ENCODE measurements around the gene ADAP2.
"Not testable (repeated sequence)": the region's sequence is repeated elsewhere in the genome, so short reads cannot be mapped to it uniquely, and the experiment has no call there.

The ADAP2 gene

GRCh38 chr17:30961209-30962188, 39.8 kb downstream of the ADAP2 start:
- H3K4me1 ChIP-seq: no peaks in the 10 kb centered on the region
- no peaks in the 10 kb centered on the region for H3K36me3 ChIP-seq
- TF ChIP-seq CTCF (IDR thresholded peaks at IDR 0.05; ENCODE audit: low read depth, low read length): no peak
- no peaks in the 10 kb centered on the region for H3K9me3 ChIP-seq
- H3K27me3 ChIP-seq: no peaks in the 10 kb centered on the region
- H3K4me3 ChIP-seq (ENCODE audit: low read depth, low read length): no peak overlapping the region
- DNase-seq: no peak

- H3K4me1 ChIP-seq; H3K36me3 ChIP-seq; H3K9me3 ChIP-seq; DNase-seq; H3K4me3 ChIP-seq (ENCODE audit: low read depth, low read length); H3K27me3 ChIP-seq: not testable (repeated sequence)
These were observed 42.6 kb downstream of the ADAP2 start for GRCh38 chr17:30964312-30964711.

- H3K4me1 ChIP-seq: no peaks in the 10 kb centered on the region
- TF ChIP-seq CTCF (IDR thresholded peaks at IDR 0.05; ENCODE audit: low read depth, low read length): no peak
- no peaks in the 10 kb centered on the region for H3K36me3 ChIP-seq
- H3K9me3 ChIP-seq: no peaks in the 10 kb centered on the region
- no peak for DNase-seq
- H3K27me3 ChIP-seq: no peaks in the 10 kb centered on the region
- no peak overlapping the region for H3K4me3 ChIP-seq (ENCODE audit: low read depth, low read length)
These were observed 43.1 kb downstream of the ADAP2 start for GRCh38 chr17:30964876-30965275.

GRCh38 chr17:30965686-30966085, 43.9 kb downstream of the ADAP2 start:
- H3K27me3 ChIP-seq: no peaks in the 10 kb centered on the region
- H3K4me3 ChIP-seq (ENCODE audit: low read depth, low read length): no peak overlapping the region
- H3K9me3 ChIP-seq: no peaks in the 10 kb centered on the region
- TF ChIP-seq CTCF (IDR thresholded peaks at IDR 0.05; ENCODE audit: low read depth, low read length): no peak
- no peaks in the 10 kb centered on the region for H3K36me3 ChIP-seq
- no peaks in the 10 kb centered on the region for H3K4me1 ChIP-seq
- no peak for DNase-seq

- H3K4me3 ChIP-seq (ENCODE audit: low read depth, low read length); H3K36me3 ChIP-seq; H3K9me3 ChIP-seq; H3K4me1 ChIP-seq; H3K27me3 ChIP-seq; DNase-seq: not testable (repeated sequence)
These were observed 46.2 kb downstream of the ADAP2 start for GRCh38 chr17:30967911-30968310.

- no peaks in the 10 kb centered on the region for H3K36me3 ChIP-seq
- no peaks in the 10 kb centered on the region for H3K27me3 ChIP-seq
- DNase-seq: no peak
- no peak overlapping the region for H3K4me3 ChIP-seq (ENCODE audit: low read depth, low read length)
- H3K4me1 ChIP-seq: no peaks in the 10 kb centered on the region
- no peak for TF ChIP-seq CTCF (IDR thresholded peaks at IDR 0.05; ENCODE audit: low read depth, low read length)
- no peaks in the 10 kb centered on the region for H3K9me3 ChIP-seq
These were observed 48.5 kb downstream of the ADAP2 start for GRCh38 chr17:30969989-30970830.
